ENCODE results near the gene CDC7. TPM values are rescaled to one million over a fixed set of nuclear protein-coding genes. Genes with fewer than 3 reads are reported as not detected.

The CDC7 gene
- total RNA-seq, 1 experiment from 2014 or later = 49.9 TPM

DNA sequence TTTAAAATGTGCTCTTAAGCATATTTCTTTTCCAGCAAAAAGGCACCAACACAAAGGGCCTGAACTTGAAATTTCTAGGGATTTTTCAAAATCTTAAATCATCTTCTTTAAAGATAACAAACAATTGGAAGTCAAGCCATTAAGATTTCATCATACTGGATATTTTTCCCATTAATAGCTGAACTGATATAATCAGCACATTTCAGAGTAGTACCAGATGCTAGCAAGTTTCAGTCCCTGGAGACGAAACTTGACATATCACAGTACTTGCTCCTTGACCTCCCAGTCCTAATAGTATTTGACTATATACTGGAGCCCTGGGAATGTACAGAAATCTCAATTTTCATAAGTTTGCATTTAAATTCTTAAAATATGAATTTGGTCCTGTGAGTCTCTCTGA, 10.2 kb upstream of the CDC7 start (continued):
- no peak for TF ChIP-seq NR3C1 (CRISPR knock-in tag; conservative IDR thresholded peaks at IDR 0.05; ENCODE audit: low read depth)
- TF ChIP-seq TEAD1 (CRISPR knock-in tag; IDR thresholded peaks at IDR 0.05) = no peak

DNA sequence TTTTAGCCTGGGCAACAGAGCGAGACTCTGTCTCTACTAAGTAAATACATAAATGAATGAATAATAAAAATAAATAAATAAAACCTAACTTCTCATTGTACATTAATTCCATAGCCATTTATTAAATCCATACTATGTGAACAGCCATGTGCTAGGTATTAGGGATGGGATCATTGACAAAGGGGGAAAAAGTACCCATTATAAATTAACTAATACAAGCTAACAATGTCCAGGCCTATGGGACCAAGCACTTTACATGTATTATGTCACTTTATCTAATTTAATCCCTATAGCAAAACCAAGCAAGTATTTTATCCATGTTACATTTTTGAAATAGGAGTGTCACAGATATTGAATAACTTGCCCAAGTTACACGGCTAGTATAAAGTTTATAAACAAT, 2.6 kb upstream of the CDC7 start:
- CTCF ChIA-PET = no interaction called here
- Mint-ChIP-seq H3K36me3 (peaks cover 6% of the 10 kb centered on the region; the same call in 1 of the 2 replicates), H3K27ac (no peak overlapping the region), H3K9me3 (no peaks in the 10 kb centered on the region), H3K4me3 (no peak overlapping the region), H3K4me1 (peaks cover 13% of the 10 kb centered on the region), H3K27me3 (ENCODE audit: low read depth) (no peaks in the 10 kb centered on the region)
- POLR2A ChIA-PET = no interaction called here
- DNase-seq (ENCODE audit: low spot score) (no peak), ATAC-seq (no peak)
- TF ChIP-seq ZNF232 (CRISPR knock-in tag; IDR thresholded peaks at IDR 0.05) (no peak), SMAD3 (CRISPR knock-in tag; IDR thresholded peaks at IDR 0.05; ENCODE audit: borderline replicate concordance) (no peak), TEAD1 (CRISPR knock-in tag; IDR thresholded peaks at IDR 0.05) (no peak), ATF1 (CRISPR knock-in tag; IDR thresholded peaks at IDR 0.05) (no peak), NFYB (CRISPR knock-in tag; conservative IDR thresholded peaks at IDR 0.05; ENCODE audit: low read depth) (no peak), NR3C1 (CRISPR knock-in tag; conservative IDR thresholded peaks at IDR 0.05; ENCODE audit: low read depth) (no peak), MXD4 (CRISPR knock-in tag; IDR thresholded peaks at IDR 0.05; ENCODE audit: borderline replicate concordance) (no peak), ZNF416 (CRISPR knock-in tag; IDR thresholded peaks at IDR 0.05) (no peak)
- TF ChIP-seq, protein P1, sequence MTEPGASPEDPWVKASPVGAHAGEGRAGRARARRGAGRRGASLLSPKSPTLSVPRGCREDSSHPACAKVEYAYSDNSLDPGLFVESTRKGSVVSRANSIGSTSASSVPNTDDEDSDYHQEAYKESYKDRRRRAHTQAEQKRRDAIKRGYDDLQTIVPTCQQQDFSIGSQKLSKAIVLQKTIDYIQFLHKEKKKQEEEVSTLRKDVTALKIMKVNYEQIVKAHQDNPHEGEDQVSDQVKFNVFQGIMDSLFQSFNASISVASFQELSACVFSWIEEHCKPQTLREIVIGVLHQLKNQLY (CRISPR knock-in tag; IDR thresholded peaks at IDR 0.05) = no peak
- TF ChIP-seq, protein P2, sequence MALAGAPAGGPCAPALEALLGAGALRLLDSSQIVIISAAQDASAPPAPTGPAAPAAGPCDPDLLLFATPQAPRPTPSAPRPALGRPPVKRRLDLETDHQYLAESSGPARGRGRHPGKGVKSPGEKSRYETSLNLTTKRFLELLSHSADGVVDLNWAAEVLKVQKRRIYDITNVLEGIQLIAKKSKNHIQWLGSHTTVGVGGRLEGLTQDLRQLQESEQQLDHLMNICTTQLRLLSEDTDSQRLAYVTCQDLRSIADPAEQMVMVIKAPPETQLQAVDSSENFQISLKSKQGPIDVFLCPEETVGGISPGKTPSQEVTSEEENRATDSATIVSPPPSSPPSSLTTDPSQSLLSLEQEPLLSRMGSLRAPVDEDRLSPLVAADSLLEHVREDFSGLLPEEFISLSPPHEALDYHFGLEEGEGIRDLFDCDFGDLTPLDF (CRISPR knock-in tag; IDR thresholded peaks at IDR 0.05) = no peak
- TF ChIP-seq, protein P3, sequence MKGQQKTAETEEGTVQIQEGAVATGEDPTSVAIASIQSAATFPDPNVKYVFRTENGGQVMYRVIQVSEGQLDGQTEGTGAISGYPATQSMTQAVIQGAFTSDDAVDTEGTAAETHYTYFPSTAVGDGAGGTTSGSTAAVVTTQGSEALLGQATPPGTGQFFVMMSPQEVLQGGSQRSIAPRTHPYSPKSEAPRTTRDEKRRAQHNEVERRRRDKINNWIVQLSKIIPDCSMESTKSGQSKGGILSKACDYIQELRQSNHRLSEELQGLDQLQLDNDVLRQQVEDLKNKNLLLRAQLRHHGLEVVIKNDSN (CRISPR knock-in tag; IDR thresholded peaks at IDR 0.05) = no peak
- TF ChIP-seq, protein P4, sequence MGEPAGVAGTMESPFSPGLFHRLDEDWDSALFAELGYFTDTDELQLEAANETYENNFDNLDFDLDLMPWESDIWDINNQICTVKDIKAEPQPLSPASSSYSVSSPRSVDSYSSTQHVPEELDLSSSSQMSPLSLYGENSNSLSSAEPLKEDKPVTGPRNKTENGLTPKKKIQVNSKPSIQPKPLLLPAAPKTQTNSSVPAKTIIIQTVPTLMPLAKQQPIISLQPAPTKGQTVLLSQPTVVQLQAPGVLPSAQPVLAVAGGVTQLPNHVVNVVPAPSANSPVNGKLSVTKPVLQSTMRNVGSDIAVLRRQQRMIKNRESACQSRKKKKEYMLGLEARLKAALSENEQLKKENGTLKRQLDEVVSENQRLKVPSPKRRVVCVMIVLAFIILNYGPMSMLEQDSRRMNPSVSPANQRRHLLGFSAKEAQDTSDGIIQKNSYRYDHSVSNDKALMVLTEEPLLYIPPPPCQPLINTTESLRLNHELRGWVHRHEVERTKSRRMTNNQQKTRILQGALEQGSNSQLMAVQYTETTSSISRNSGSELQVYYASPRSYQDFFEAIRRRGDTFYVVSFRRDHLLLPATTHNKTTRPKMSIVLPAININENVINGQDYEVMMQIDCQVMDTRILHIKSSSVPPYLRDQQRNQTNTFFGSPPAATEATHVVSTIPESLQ (CRISPR knock-in tag; IDR thresholded peaks at IDR 0.05) = no peak
- TF ChIP-seq, protein P5, sequence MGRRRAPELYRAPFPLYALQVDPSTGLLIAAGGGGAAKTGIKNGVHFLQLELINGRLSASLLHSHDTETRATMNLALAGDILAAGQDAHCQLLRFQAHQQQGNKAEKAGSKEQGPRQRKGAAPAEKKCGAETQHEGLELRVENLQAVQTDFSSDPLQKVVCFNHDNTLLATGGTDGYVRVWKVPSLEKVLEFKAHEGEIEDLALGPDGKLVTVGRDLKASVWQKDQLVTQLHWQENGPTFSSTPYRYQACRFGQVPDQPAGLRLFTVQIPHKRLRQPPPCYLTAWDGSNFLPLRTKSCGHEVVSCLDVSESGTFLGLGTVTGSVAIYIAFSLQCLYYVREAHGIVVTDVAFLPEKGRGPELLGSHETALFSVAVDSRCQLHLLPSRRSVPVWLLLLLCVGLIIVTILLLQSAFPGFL (CRISPR knock-in tag; IDR thresholded peaks at IDR 0.05; ENCODE audit: borderline replicate concordance) = no peak
- TF ChIP-seq, protein P6, sequence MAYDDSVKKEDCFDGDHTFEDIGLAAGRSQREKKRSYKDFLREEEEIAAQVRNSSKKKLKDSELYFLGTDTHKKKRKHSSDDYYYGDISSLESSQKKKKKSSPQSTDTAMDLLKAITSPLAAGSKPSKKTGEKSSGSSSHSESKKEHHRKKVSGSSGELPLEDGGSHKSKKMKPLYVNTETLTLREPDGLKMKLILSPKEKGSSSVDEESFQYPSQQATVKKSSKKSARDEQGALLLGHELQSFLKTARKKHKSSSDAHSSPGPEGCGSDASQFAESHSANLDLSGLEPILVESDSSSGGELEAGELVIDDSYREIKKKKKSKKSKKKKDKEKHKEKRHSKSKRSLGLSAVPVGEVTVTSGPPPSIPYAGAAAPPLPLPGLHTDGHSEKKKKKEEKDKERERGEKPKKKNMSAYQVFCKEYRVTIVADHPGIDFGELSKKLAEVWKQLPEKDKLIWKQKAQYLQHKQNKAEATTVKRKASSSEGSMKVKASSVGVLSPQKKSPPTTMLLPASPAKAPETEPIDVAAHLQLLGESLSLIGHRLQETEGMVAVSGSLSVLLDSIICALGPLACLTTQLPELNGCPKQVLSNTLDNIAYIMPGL (CRISPR knock-in tag; IDR thresholded peaks at IDR 0.05) = no peak

DNA sequence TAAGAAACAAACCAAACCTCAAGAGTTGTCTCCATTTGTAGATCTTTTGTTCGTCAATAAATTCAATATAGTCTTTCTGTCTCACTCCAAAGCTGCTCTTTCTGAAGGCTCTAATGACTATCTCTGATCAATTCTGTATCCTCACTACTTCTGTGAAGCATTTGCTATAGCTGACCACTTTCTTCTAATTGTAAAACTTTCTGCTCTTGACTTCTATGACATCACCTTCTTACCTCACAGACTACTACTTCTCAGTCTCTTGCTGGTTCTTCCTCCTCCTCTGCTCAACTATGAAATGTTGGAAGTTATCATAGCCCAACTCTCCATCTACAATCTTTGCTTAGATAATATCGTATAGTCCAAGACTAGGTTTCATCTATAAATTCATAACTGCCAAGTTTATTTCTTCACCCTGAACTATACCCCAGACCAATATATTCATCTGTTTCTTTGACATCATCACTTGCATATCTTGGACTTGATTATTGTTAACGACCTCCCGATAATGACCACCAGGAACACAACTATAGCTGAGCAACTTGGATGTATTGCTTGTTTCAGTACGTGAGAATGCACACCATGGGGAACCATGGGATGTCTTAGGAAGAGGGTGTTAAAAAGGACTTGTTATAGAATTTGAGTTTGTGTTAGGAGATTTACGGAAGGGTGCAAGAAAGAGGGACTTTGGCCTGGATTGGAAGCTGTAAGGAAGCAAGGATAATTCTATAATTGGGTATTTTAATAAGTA, 2.0 kb upstream of the CDC7 start:
- DNase-seq (ENCODE audit: low spot score) (no peak), ATAC-seq (no peak)
- CTCF ChIA-PET = no interaction called here
- Mint-ChIP-seq H3K36me3 (peaks cover 6% of the 10 kb centered on the region; the same call in 1 of the 2 replicates), H3K4me3 (no peak overlapping the region), H3K27ac (no peak overlapping the region), H3K4me1 (peaks cover 14% of the 10 kb centered on the region), H3K9me3 (no peaks in the 10 kb centered on the region), H3K27me3 (ENCODE audit: low read depth) (no peaks in the 10 kb centered on the region)
- POLR2A ChIA-PET = no interaction called here
- TF ChIP-seq, protein P7, sequence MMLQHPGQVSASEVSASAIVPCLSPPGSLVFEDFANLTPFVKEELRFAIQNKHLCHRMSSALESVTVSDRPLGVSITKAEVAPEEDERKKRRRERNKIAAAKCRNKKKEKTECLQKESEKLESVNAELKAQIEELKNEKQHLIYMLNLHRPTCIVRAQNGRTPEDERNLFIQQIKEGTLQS (CRISPR knock-in tag; conservative IDR thresholded peaks at IDR 0.05) = no peak
- TF ChIP-seq TP53 (CRISPR knock-in tag; IDR thresholded peaks at IDR 0.05) = no peak
- TF ChIP-seq ZNF232 (CRISPR knock-in tag; IDR thresholded peaks at IDR 0.05) = no peak
- no peak for TF ChIP-seq GRHL2 (CRISPR knock-in tag; IDR thresholded peaks at IDR 0.05; ENCODE audit: insufficient replicate concordance, severe bottlenecking)
- no peak for TF ChIP-seq ZNF396 (CRISPR knock-in tag; IDR thresholded peaks at IDR 0.05; ENCODE audit: borderline replicate concordance)
- TF ChIP-seq, protein P8, sequence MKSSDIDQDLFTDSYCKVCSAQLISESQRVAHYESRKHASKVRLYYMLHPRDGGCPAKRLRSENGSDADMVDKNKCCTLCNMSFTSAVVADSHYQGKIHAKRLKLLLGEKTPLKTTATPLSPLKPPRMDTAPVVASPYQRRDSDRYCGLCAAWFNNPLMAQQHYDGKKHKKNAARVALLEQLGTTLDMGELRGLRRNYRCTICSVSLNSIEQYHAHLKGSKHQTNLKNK (CRISPR knock-in tag; IDR thresholded peaks at IDR 0.05) = no peak
- no peak for TF ChIP-seq ATF1 (CRISPR knock-in tag; IDR thresholded peaks at IDR 0.05)
- no peak for TF ChIP-seq ZNF121 (CRISPR knock-in tag; IDR thresholded peaks at IDR 0.05)
- no peak for TF ChIP-seq PRRX2 (CRISPR knock-in tag; IDR thresholded peaks at IDR 0.05)
- TF ChIP-seq TEAD4 (CRISPR knock-in tag; IDR thresholded peaks at IDR 0.05) = no peak
- no peak for TF ChIP-seq FOXP1 (CRISPR knock-in tag; IDR thresholded peaks at IDR 0.05; ENCODE audit: borderline replicate concordance)

All from WTC11 (cell line).